Eye (tissue), 1 donor: ENCODE measurements around the gene HOXB13.

Experiments
- DNase-seq: peaks from one replicate; pipeline ENCODE4 v3.0.0-alpha.2; 2015

HOXB13 gene

DNA sequence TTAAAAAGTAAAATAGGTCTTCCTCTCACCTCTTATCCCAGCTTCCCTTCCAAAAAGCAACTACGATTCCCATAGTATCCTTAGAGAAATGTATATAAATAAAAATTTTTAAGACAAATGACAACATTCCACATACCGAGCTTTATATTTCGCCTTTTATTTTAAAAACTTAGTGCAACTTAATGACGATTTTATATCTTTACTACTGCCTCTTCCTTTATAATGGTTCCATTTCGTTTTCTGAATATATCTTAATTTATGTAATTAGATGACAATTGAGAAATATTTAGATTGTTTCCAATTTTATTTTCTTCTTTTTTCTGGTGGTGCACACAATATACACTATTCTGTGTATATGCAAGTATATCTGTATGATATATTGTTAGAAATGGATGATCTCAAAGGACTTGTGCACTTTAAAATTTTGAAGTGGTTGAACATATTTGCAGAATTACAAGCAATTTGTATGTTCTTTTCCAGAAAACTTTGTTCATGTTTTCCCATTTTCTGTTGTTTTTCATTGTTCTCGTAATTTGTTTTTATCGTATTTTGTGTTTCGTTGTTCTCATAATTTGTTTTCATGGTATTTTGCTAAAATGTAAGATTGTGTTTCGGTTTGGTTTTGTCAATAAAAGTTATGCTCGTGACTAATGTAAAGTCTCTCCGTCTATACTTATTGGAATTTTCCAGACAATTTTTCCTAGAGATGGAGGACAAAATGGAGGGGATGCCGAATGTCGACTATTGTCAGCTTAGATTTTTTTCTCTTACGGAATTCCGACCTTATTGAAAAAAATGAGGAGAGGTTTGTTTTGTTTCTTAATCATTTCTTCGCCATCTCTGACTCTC, 20.4 kb upstream of the HOXB13 start:
- peak; percentile 61 for DNase-seq

DNA sequence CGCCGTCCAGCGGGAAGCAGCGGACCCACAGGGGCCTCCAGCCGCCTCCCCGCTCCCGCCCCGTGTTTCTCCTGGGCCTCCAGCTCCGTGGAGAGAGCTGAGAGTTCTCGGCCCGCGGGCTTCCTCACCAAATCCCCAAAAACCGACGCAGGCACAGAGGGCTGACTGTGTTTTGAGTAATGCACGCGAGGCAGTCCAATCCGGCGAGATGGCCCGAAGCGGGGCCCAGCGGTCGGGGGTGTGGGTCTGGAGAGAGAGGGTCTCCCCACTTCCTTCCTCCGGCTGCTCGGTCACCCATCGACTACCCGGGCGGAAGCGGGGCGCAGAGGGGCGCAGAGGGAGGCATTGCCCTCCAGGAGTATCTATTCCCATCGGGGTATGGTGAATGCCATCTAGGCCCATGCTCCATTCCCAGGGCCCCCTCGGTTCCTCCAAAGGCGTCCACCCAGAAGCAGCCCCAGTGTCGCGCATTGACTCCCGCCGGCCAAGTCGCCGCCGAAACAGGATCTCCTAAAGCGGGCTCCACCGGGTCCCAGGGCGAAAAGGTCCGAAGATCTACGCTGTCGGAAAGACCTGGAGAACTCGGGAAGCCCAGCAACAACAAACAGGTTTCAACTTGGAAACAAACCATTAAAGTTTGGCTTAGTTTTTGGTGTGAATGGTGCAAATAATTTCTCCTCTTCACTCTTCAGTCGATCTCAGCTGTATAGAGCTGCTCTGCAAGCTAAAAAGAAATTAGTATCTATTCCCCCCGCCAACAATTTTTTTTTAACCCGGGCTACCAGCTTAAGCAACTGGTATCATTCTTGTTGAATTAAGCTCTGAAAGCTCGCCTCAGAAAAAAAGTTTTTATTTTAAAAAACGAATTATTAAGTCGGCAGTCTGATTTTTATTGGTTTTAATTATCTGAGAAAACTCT, 19.2 kb upstream of the HOXB13 start:
- peak; percentile 53 for DNase-seq

DNA sequence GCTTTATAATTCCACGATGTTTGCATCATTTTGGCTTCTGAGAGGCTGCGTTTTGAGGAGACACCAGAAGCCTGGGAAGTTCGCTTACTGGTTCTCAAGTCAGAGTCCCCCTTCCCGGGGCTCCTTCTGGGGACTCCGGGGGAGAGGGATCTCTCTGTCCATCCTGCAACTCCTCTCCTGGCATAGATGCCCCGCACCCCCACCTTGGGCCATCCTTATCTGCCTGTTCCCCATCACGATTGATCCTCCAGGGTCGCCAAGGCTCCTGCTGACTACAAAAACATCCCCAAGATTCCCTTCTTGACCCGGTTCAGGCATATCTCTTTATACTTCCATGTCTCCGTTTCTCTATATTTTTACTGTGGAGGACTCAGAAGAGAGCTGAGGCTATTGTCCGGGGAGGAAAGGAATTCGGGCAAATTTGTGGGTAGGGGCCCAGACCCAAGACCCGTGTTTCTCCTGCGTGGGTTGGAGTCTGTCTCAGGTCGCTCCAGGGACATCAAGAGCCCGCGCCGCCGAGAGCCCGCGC, 18.4 kb upstream of the HOXB13 start:
- DNase-seq: peak; percentile 32

DNA sequence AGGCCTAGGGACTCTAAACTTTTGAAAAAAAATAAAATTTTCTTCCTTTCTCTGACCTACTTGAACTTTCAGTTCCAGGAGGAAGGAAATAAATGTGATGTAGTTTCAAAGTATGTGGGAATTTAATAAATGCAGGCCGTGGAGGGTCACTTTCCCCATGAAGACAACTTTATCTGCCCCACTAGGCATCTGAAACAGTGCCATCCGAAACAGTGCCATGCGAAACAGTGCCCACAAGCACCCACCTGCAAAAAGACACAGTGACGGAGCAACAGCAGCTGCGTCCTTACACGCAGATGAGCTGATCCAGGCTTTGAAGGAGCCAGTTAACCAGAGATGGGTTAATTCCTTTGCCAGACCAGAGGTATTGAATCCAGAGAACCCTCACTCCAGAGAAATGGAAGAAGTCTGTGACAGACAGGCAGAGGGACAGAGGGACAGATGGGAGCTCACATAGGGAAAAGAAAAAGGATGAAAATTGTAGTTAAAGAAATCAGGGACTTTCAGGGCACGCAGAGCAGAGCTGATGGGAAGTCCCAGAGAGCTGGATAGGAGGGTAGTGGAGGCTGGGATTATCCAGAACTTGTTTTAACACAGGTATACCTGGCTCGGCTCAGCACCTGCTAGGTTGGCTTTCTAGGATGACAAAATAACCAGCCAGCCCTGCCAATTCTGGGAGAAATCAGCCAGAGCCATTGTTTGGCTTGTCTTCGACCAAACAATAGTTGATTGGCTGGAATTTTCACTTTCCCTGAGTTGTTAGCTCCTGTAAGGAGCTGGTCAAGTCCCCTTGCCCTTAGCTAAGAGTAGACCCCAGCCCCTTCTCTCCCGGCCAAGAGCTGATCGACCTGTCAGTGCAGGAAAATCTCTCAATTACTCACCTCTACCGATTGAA, 17.1 kb upstream of the HOXB13 start:
- DNase-seq: no peak

DNA sequence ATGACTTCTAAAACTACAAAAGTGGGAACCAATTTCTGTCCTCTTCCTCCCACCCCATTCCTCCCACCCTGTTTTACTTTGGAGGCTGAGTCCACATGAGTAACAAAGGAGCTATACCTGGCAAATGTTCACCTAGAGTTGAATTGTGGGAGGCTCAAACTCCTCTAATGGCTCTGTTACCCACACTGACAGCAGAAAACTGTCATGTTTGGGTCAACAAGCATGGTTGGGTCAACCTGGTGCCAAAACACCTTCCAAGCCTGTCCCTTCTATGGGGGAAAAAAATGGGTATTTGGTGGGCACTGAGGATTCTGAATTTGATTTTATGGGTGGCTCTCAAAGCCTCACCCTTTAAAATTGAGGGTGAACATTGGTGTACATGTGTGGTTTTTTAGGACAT, 12.0 kb upstream of the HOXB13 start:
- DNase-seq: no peak

DNA sequence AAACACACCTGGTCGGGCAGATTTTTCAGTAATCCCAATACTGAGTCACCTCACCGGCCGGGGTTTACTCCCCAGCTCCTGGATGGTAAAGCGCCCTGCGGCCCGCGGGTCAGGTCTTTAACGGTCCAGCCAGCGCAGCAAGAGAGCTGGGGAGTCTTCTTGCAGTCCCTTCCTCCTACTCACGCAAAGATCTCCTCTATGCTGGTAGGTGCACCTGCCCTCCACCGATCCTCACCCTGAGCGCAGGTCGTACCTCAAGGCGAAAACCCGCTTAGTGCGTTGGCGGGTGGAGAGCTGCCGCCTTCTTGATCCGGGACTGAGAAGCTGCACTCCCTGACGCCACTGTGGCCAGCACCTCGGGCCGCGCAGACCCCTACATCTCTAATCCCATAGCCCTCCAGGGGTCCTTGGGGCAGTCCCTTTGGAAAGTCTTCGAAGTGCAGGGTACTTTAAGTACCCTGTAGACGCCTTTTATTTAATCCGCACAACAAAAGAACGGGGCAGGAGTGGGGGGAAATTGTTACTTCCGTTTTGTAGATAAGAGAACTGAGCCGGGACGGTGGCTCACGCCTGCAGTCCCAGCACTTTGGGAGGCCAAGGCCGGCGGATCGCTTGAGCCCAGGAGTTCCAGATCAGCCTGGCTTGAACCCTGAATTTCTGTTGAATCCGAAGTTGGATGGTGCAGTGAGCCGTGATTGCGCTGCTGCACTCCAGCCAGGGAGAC, 10.4 kb upstream of the HOXB13 start:
- DNase-seq: peak; percentile 11

DNA sequence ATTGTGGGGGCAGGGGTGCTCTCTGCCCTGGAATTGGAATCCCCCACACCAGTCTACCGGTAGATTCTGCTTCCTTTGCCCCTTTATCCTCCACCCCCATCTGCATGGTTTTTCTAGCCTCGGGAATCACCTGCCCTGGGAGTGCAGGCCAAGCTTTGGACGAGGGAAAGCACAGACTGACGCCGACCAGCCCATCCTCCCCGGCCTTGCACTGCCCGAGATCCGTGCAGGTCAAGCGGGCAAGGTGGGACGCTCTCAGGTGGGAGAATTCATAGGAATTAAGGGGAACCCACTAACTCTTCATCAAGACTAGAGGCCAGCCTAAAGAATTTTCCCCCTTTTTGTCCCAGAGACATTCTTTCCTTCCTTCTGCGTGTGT, 9.9 kb upstream of the HOXB13 start:
- no peak for DNase-seq

DNA sequence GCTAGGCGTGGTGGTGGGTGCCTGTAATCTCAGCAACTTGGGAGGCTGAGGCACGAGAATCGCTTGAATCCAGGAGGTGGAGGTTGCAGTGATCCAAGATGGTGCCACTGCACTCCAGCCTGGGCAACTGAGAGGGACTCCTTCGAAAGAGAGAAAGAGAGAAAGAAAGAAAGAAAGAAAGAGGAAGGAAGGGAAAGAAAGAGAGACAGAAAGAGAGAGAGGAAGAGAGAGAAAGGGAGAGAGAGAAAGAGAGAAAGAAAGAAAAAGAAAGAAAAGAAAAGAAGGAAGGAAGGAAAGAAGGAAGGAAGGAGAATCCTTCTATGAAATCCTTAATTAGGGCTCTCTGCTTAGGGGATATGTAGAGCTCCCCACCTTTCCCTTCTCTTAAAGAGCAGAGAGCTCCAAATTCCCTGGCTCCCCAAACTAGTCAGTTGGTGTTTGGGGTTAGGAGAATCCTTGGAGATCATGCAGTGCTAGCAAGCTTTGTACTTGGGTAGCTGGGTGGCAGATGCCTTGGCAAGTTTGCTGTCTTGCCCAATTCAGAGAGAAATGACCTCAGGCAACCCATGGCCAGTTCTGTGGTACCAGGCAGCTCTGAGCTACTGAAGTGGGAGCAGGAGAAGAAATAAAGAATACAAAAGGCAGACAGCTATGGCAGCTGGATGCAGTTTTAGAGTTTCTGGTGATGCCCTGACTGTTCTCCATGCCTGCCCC, 8.9 kb upstream of the HOXB13 start:
- no peak for DNase-seq

DNA sequence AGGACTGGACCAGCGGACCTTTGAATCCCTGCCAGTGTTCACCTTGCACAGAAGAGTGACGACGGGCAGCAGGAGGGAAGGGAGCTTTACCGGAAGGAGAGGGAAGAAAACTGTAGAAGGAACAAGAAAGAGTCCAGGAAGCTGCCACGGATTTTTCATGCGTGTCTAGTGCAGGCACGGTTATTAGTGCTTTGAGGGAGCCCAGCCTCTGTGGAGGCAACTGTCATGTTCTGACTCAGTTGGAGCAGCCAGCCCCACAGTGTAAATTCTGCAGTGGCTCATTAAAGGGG, 6.5 kb upstream of the HOXB13 start:
- no peak for DNase-seq

DNA sequence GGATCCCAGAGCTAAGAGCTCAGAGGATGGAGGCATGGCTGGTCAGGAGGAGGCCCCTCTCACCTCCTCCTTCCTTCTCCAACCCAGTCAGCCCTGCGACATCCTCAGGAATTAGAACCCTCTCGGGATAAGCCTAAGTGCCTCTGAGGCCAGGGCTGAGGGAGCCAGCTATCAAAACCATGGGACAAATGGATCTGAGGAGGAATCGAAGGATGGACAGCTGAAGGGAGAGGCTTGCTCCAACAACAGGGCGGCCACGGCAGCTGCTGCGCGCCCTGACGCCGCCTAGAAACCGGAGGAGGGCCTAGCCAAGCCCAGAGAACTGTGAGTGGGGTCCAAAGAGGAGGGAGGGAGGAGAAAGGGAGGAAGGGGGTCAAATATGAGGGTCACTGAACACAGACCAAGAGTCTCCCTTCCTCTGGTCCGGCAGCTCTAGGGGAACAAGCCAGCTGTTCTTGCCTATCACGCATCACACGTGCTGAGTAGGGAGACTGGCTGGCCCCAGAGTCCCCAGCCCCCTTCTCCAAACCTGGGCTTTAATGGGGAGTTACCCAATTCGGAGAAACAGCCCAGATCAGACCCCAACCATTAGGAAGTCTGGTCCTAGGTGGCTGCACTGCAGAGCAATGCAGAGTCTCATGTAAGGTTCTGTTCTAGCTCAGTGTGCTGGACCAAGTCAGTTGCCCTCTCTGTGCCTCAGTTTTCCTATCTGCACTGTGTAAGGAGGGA, 5.9 kb upstream of the HOXB13 start:
- peak; percentile 42 for DNase-seq

DNA sequence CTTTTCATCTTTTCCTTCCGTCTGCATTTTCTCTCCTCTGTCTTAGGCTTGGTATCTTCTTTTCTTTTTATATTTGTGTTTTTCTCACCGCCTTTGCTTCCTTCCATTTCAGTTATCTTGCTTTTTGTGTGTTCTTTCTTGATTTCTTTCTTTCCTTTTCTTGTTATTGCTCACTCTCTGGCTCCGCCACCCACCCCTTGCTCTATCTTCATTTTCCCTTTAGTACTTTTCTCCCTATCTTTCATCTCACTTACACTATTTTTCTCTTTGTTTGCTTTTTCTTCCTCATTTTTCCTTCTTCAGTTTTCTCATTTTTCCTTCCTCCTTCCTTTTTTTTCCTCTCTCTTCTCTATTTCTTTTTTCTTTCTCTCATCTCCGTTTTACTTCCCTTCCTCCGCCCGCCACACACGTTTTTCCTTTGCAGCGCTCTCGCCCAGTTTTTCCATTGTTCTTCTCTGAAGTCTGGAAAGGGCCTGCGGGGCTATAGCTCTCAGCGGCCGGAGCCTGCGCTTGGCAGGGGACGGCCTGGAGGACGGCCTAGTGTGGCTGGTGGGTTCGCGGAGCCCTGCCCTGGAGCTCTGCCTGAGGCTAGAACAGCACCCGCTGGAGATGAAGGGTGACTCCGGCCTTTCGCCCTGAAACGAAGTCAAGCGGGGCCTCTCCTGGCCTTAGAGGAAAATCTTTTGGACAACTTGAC, 5.2 kb upstream of the HOXB13 start:
- peak; percentile 30 for DNase-seq

DNA sequence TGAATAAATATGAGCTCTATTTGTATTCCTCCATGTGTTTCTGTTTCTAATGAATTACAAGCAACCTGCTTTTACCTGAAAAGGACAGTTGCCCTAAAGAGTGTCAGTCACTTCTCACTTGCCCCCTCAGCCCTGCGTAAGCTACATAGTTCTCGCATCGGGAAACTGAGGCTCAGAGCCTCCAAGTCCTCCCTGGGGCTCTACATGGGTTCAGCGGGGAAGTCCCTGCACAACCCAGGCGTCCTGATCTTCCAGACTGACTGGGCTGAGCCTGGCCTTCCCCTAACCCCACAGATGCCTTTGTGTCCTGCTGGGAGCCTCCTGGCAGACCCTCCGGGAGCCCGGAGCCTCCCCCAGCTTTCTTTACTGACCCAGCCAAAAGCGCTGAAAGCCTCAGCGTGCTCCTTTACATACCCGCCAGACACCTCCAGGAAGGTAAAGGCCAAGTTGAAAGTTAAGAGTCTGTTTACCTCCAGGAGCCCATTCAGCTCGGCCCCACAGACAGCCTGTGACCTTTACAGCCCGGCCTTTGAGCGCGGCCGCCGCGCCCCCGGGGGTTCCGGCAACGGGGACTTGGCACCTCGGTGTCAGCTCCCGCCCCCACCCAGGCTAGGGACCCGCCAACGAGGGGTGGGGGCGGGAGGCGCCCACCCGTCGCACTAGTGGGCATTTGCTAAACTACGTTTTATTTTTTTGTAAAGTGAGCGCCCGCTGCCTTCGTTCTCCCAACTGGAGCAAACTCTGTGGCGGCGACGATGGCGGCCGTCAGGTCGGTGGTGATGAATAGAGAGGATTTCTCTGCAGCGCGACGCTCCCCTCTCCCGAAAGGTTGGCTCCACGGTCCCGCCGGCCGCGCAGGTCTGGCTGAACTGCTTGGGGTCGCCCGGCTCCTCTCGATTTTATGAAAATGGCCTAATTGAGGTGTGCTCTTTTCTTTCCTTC, 4.4 kb upstream of the HOXB13 start:
- no peak for DNase-seq

DNA sequence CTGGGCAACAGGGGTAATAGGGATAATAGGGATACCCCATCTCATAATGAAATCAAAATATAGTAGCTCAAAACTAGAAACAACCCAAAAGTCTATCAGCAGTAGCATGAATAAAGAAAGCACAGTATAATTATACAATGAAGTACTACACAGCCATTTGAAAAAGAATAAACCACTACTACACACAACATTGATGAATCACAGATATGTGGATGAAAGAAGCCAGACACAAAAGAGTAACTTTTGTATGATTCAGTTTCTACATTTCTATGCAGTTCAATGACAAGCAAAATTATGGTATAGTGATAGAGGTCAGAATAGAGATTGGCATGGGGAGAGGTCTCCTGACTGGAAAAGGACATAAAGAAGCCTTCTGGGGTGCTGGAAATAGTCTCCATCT, 2.8 kb upstream of the HOXB13 start:
- DNase-seq: no peak

DNA sequence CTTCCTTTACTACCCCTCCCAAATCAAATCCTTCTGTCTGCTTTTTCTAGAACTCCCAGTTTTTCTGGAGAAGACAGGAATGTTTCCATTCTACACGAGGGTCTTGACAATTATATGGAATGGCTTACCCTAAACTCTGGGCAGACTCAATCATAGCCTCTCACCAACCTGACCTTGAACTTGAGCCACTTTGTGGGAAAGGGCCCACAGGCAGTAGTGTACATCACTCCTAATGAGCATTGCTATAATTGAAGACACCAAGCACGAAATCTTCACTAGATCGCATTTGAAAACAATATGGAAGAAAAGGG, 1.6 kb upstream of the HOXB13 start:
- peak; percentile 14 for DNase-seq

DNA sequence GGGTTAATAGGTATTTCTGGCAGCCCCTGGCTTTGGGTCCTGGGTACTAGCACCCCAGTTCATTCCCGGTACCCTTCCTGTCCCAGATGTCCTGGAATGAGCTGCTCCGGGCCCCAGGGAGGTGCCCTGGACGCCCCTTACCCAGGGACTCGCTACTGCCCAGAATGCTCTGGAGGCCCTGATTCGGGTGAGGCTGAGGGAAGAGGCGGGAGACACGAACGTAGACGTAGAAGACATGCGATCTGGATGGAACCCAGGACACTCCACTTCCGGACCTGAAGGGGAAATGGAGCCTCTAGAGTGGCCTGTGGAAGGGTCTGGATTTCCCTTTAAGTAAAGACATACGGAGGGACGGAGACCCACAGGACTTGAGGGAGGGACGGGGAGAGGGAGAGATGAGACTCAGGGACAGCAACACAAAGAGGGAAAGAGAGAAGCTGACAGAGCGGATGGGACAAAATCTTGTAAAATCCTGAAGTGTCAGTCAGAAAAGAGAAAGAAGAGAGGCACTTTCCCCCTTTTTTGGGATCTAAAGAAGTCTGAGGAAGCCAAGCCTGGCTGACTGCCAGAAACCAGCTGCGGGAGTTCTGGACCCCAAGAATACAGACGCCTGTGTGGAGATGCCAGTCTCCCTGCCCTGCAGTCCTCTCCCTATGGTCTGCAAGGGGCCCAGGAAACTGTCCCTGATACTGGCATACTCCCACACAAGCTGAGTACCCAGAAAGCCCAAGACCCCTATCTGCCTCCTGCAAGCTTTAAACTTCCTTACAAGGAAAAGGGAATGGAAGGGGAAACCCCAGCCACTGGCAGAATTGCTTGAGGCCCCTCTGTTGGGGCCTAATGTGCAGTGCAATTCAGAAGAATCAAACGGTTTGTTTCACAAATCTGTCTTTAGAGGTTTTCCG, 1.0 kb upstream of the HOXB13 start:
- DNase-seq: peak; percentile 36

DNA sequence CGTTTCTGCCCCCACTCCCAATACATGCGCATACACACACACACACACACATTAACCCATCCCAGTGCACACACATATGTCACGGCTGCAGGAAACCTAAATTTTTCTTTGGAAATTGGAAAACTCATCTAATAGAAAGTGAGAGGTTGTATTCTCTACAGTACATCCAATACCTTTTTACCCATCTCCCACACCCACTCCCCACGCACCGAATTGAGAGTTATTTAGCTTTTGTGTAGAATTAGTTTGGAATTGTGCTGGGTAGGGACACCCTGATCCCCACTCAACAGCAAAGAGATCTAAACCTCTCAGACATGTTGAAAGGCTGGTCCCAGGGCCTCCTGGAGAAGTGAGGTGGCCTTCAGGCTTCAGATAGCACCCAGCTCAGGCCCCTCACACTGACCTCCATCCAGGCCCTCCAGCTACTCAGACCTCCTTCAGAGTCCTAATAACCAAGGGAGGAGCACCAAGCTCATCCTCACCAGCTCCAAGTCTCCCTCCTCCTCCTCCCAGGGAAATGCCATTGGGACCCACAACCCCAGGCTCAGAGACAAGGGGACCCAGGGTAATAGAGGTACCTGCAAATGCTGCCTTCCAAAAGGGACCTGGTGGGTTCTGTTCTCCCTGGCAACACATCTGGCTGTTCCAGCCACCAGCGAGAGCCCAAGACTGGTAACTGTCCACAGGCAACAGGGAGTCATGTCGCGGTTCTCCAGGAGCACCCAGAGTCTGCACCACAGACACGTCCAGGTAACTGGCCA, 955 bp downstream of the HOXB13 start:
- DNase-seq: no peak

DNA sequence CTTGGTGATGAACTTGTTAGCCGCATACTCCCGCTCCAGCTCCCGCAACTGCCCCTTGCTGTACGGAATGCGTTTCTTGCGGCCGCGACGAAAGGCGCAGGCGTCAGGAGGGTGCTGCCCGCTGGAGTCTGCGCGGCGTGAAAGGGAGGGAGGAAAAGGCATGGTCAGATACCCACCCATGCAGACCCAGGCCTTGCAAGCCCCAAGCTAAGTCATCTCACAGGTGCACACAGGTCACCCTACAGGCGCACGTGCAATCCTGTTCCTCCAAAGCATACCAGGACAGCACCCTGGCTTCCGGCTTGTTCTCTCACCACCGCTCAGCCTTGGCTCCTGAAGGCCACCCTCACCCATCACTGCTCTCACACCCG, 1.6 kb downstream of the HOXB13 start:
- no peak for DNase-seq
